ENCODE measurements around the gene MET.
"Not testable (repeated sequence)": the region's sequence is repeated elsewhere in the genome, so short reads cannot be mapped to it uniquely, and the experiment has no call there.

The MET gene

GRCh38 chr7:116813371-116813770 lies 141.4 kb downstream of the MET start:
- DNase-seq, result not testable (repeated sequence)

DNA sequence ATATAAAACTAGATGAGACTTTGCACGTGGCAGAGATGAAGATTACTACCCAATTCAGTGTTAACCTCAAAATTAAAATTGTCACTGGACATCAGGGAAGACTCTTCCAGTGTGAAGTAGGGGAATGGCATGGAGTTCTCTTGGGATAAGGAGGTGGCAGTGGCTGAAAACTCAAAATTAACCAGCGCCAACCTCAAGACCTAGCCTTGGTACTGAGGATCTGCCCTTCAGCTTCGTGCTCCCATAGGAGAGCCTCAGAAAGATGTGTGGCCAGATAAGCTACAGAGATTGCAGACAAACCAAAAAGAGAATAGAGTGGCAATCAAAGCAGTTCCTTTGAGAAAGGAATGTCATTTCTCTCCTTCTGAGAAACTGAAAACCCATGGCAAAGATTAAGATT lies 143.0 kb downstream of the MET start:
- DNase-seq, result no peak

DNA sequence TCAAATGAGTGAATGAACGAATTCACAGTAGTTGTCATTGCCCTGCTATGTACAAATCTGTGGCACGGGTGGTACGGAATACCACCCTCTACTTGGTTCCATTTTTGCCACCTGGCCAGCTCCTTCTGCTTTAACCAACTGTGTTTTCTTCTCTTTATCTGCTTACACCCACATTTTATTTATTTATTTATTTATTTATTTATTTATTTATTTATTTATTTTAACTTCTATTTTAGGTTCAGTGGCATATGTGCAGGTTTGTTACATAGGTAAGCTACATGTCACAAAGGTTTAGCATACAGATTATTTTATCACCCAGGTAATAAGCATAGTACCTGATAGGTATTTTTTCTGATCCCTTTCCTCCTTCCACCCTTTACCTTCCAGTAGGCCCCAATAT lies 148.2 kb downstream of the MET start:
- no peak for DNase-seq

DNA sequence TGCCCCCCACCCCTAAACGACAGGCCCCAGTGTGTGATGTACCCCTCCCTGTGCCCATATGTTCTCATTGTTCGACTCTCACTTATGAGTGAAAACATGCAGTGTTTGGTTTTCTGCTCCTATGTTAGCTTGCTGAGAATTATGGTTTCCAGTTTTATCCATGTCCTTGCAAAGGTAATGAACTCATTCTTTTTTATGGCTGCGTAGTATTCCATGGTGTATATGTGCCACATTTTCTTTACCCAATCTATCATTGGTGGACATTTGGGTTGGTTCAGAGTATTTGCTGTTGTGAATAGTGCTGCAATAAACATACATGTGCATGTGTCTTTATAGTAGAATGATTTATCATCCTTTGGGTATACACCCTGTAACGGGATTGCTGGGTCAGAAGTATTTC lies 149.7 kb downstream of the MET start:
- DNase-seq, result not testable (repeated sequence)

GRCh38 chr7:116824449-116824848 lies 152.5 kb downstream of the MET start:
- no peak for DNase-seq

- no peak for DNase-seq
Measured at GRCh38 chr7:116828281-116828680, 156.3 kb downstream of the MET start.

DNA sequence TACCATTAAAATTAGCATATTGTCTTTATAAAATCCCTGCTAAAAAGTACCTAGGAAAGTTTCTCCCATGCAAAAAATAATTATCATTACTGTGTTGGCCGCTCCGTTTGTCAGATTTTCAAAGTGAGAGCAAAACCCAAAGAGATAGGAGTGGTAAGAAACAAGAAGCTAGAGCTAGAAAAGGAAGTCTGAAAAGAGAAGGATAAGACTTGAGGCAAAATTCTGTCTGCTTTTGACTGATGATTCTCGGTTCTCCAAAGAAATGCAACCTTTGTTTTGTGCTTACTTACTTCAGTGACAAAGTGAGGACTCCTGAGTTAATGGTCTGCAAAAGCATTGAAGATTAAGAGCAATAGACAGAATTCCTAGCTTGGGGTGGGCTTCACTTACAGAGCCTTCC lies 157.0 kb downstream of the MET start:
- DNase-seq, result no peak

- DNase-seq, result no peak
Measured at GRCh38 chr7:116829493-116829892, 157.5 kb downstream of the MET start.

DNA sequence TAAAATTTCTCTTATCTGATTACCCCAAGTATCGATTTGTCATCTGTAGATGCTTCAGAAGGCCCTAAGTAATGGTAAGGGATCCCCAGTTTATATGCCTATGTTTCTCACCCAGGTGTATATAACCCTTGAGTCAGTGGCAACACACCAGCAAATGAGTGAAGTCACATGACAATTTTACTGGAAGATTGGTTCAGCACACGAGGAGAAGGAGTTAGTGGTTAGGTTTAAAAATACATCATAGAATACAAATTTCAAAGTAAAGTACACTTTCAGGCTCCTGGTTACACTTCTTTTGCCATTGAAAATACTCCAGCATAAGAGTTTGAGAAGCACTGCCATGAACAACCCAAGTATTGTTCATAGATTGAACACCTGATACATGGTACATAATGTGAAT lies 160.7 kb downstream of the MET start:
- DNase-seq, result no peak

DNA sequence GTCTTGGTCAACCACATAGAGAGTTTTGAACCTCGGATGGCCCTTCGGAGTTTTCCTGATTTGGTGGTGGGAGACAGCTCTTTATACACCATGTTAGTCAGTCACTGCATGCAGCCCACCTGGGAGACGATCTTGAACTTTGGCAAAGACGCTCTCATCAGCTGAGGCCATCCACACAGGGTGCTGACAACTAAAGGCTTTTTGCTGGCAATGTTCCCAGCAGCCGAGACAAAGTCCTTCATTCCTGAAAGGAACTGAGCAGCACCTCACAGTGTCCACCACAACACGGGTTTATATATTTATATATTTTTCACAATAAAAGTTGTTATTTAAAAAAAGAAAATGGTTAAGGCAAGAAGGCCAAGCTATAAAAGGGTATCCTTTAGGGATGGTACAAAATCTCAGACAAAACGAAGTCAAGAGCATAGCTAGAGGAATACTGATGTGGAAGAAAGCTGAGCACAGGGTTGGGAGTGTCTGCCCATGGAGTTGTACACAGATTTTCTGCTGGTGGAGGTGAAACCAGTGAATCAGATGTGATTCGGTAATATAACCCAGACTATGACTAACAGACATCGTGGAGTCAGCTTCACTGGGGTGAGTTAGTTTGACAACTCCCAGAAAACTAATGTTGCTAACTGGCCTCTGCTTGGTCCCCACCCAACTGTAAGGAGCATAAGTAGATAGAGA lies 163.0 kb downstream of the MET start:
- DNase-seq, result no peak

GRCh38 chr7:116836048-116836447 lies 164.1 kb downstream of the MET start:
- no peak for DNase-seq

GRCh38 chr7:116836911-116837310 lies 164.9 kb downstream of the MET start:
- no peak for DNase-seq

- DNase-seq, result no peak
Measured at GRCh38 chr7:116837586-116837985, 165.6 kb downstream of the MET start.

- DNase-seq, result no peak
Measured at GRCh38 chr7:116840256-116840655, 168.3 kb downstream of the MET start.

GRCh38 chr7:116842371-116842770 lies 170.4 kb downstream of the MET start:
- no peak for DNase-seq

DNA sequence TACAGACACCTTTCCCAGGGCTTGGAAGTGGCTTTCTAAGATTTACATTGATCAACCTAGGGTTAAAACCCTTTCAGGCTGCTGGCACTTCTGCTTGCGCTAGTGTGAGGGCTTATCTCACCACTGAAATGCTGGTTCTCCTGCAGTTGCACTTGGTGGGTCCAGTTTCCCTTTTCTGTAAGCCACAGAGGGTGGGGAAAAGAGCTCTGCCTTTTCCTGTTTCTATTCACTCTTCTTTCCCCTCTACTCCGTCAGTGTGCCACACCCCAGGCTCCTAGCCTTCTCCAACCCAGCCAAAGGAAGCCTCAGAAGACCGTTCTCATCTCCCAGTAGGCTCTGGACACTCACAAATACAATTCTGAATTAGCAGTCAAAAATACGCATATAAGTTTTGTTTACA lies 171.4 kb downstream of the MET start:
- no peak for DNase-seq

Data from CD4-positive, alpha-beta T cell treated with Interleukin-10 for 1 hour (primary cell).